ENCODE results near the gene PPFIA4.

PPFIA4 gene

DNA sequence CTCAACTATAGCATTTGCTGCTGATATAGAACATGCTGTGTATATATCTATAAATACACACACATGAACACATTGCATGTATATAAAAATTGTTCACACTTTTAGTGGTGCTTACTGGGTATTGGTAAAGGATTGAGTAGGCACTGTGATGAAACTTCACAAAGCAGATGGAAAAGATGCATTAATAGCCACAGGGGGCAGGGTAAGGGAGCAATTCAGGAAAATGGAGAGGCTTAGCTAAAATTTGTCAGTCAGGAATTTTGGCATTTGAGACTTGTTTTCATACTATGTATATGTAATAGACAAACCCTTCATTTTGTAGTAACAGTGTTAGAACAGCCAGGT lies 633 bp upstream of the PPFIA4 start:
- peak overlapping the region; percentile 75 to 86 for H3K4me3 ChIP-seq (ENCODE audit: low read depth in 1 of 2, low read length in 1 of 2)
- TF ChIP-seq, protein P1, sequence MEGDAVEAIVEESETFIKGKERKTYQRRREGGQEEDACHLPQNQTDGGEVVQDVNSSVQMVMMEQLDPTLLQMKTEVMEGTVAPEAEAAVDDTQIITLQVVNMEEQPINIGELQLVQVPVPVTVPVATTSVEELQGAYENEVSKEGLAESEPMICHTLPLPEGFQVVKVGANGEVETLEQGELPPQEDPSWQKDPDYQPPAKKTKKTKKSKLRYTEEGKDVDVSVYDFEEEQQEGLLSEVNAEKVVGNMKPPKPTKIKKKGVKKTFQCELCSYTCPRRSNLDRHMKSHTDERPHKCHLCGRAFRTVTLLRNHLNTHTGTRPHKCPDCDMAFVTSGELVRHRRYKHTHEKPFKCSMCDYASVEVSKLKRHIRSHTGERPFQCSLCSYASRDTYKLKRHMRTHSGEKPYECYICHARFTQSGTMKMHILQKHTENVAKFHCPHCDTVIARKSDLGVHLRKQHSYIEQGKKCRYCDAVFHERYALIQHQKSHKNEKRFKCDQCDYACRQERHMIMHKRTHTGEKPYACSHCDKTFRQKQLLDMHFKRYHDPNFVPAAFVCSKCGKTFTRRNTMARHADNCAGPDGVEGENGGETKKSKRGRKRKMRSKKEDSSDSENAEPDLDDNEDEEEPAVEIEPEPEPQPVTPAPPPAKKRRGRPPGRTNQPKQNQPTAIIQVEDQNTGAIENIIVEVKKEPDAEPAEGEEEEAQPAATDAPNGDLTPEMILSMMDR (IDR thresholded peaks at IDR 0.05), result no peak
- H3K27ac ChIP-seq, result peak overlapping the region; percentile 55
- H3K9me3 ChIP-seq, result no peaks in the 10 kb centered on the region
- peaks cover 36% of the 10 kb centered on the region for H3K36me3 ChIP-seq
- peaks cover 30% of the 10 kb centered on the region for H3K27me3 ChIP-seq
- H3K4me1 ChIP-seq (ENCODE audit: control insufficient read depth in 1 of 2, insufficient read depth in 1 of 2, low read depth in 1 of 2, low read length in 1 of 2), result peaks cover 6 to 17% of the 10 kb centered on the region in 2 experiments

DNA sequence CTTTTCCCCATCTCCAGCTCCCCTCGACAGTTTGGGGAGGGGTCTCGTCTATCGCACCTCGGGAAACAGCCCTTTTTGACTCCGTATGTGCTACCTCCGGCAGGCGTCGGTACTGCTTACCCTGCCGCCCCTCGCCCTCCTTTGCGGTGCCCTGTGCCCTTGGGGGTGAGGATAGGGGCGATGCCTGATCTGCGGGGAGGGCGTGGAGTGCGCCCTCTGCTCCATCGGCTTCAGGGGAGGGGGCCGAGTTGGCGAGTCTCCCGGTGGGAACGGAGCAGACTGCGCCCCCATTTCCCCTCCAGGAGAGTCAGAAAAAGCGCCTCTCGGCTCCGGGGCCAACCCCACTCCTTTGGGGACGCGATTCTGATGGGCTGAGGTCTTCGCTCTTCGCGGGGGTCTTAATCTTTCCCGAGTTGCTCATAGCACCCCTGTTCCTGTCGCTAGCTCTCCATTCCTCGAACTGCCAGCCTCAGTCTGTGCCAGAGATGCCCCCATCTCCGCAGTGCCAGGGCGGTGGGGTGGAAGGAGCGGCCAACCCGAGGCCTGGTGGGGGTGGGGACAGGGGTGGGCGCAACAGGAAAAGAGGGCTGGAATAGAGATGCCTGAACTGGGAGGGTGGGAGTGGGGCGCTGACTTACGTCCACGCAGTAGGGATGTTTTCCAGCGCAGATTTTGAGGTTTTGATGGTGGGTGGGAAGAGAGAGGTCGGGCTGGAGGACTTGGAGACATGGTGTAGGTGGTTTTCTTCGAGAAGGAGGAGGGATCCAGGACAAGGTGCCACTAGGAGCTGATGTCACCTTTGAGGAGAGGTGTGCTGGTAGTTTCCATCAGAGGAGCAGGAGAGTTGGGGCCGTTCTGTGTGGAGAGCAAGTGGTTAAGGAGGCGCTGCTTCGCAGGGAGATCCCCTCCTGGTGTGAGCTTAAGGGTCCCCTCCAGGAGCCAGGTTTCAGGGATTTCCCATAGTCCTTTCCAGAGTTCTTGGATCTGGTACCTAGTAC lies 674 bp downstream of the PPFIA4 start:
- H3K27ac ChIP-seq, result peak overlapping the region; percentile 55
- peaks cover 30% of the 10 kb centered on the region for H3K27me3 ChIP-seq

DNA sequence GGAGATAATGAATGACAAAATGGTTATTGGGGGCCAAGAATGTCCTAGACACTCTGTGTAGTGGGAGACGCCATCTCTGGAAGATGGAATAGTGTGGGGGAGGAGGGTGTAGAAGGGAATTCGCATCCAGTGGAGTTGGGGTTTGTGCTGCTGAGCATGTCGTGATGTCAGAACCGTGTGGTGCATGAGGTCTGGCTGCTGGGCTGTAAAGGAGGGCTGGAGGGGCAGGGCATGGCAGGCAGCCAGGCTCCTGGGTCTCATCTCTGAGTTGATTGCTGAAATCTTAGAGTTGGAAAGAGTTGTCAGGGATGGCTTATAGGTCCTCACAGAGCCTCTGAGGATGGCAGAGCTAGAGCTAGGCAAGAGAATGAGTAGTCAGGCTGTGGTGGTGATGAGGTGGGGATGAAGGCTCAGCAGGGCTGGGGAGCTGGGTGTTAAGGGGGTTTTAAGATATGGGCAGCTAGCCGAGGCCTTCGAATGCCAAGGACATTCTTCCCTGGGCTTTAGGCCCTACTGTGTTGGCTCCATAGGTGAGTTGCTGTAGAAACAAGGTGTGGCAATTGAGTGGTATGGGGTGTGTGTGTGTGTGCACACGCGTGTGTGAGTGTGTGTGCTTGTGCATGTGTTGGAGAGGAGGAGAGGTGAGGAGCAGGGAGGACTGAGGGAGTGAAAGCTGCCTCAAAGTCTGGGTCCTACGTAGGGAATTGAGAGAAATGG lies 1.9 kb downstream of the PPFIA4 start:
- peaks cover 30% of the 10 kb centered on the region for H3K27me3 ChIP-seq
- H3K4me1 ChIP-seq (ENCODE audit: control insufficient read depth in 1 of 2, insufficient read depth in 1 of 2, low read depth in 1 of 2, low read length in 1 of 2), result peaks cover 6 to 17% of the 10 kb centered on the region in 2 experiments
- H3K4me3 ChIP-seq (ENCODE audit: low read depth in 1 of 2, low read length in 1 of 2), result no peak overlapping the region

More for the DNA sequence above, 674 bp downstream of the PPFIA4 start:
- H3K9me3 ChIP-seq, result no peaks in the 10 kb centered on the region
- H3K4me1 ChIP-seq (ENCODE audit: control insufficient read depth in 1 of 2, insufficient read depth in 1 of 2, low read depth in 1 of 2, low read length in 1 of 2), result peaks cover 6 to 17% of the 10 kb centered on the region in 2 experiments
- H3K36me3 ChIP-seq, result peaks cover 23% of the 10 kb centered on the region
- TF ChIP-seq, protein P1 (IDR thresholded peaks at IDR 0.05), result no peak
- peak overlapping the region; percentile 75 to 86 for H3K4me3 ChIP-seq (ENCODE audit: low read depth in 1 of 2, low read length in 1 of 2)

DNA sequence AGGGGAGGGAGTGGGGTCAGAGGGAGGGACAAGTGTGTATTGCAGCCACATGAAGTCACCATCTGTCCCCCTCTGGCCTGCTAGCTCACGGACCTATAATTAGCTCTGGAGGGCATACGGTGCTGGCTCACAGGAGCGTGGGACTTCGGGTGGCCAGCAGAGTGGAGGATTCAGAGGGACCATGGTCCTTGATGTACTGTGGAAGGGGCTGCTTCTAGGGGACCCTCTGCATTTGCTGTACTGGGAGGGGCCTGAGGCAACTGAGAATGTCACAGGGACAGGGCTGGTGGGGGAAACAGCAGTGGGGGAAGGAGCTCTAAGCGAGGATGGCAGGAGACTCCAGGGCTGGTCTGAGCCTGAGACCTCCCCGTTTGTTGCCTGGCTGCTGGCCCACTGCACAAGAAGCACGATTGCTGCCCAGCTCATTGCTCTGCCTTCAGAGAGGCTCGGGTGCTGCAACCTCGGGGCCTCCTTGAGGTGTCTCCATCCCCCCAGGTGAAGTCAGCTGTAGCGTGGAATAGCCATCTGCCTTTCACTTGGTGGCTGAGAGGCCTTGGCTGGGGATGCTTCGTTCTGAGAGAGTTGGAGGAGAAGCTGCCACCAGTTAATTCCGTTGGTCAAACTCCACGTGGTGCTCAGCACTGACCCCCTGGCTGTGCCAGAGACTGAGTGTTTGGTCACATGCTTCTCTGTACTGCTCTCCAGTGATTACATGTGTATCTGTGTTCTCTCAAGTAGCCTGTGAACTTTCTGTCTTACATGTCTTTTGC lies 2.7 kb downstream of the PPFIA4 start:
- TF ChIP-seq, protein P1 (IDR thresholded peaks at IDR 0.05), result no peak
- Histone ChIP-seq H3K9me3 (no peaks in the 10 kb centered on the region), H3K4me1 (ENCODE audit: control insufficient read depth in 1 of 2, insufficient read depth in 1 of 2, low read depth in 1 of 2, low read length in 1 of 2) (peaks cover 6 to 17% of the 10 kb centered on the region in 2 experiments), H3K4me3 (ENCODE audit: low read depth in 1 of 2, low read length in 1 of 2) (no peak overlapping the region), H3K27ac (no peak overlapping the region), H3K36me3 (peaks cover 10% of the 10 kb centered on the region), H3K27me3 (peaks cover 30% of the 10 kb centered on the region)

More for the DNA sequence above, 1.9 kb downstream of the PPFIA4 start:
- no peak overlapping the region for H3K27ac ChIP-seq
- TF ChIP-seq, protein P1 (IDR thresholded peaks at IDR 0.05), result no peak
- H3K36me3 ChIP-seq, result peaks cover 17% of the 10 kb centered on the region
- H3K9me3 ChIP-seq, result no peaks in the 10 kb centered on the region

DNA sequence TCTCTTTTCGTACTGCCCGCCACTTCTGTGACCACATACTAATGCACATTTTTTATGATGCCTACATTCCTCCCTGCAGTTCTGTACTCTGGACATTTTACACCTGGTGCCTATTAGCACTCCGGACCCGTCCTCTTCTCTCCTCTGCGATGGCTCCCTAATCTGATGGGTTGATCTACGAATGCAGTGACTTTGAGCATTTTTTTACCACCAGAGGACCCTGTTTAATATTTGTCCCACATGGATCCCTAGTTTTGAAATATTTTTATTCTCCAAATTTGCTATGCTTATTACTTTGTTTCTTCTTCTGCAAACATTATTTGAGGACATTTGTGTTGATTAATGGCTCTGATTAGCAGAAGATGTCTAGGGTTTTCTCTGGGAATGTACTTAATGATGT lies 5.2 kb downstream of the PPFIA4 start:
- no peaks in the 10 kb centered on the region for H3K9me3 ChIP-seq
- no peak overlapping the region for H3K4me3 ChIP-seq (ENCODE audit: low read depth in 1 of 2, low read length in 1 of 2)
- no peak overlapping the region for H3K27ac ChIP-seq
- TF ChIP-seq, protein P1 (IDR thresholded peaks at IDR 0.05), result no peak
- H3K4me1 ChIP-seq (ENCODE audit: control insufficient read depth in 1 of 2, insufficient read depth in 1 of 2, low read depth in 1 of 2, low read length in 1 of 2), result peaks cover 5 to 9% of the 10 kb centered on the region in 2 experiments
- peaks cover 27% of the 10 kb centered on the region for H3K27me3 ChIP-seq
- H3K36me3 ChIP-seq, result no peaks in the 10 kb centered on the region

All from neutrophil (primary cell).